NCI-H446 treated with DMSO at 0.1 percent for 48 hours (cell line): ENCODE results near the gene TTC21A.
A peak's percentile ranks its signal among the peaks of the same experiment; 100 is the strongest.
"Not testable (repeated sequence)": the region's sequence is repeated elsewhere in the genome, so short reads cannot be mapped to it uniquely, and the experiment has no call there.

ENCODE experiments used
- DNase-seq: peaks from one replicate; lab custom pipeline; 2025; lab: John Stamatoyannopoulos, UW

Gene TTC21A, protein sequence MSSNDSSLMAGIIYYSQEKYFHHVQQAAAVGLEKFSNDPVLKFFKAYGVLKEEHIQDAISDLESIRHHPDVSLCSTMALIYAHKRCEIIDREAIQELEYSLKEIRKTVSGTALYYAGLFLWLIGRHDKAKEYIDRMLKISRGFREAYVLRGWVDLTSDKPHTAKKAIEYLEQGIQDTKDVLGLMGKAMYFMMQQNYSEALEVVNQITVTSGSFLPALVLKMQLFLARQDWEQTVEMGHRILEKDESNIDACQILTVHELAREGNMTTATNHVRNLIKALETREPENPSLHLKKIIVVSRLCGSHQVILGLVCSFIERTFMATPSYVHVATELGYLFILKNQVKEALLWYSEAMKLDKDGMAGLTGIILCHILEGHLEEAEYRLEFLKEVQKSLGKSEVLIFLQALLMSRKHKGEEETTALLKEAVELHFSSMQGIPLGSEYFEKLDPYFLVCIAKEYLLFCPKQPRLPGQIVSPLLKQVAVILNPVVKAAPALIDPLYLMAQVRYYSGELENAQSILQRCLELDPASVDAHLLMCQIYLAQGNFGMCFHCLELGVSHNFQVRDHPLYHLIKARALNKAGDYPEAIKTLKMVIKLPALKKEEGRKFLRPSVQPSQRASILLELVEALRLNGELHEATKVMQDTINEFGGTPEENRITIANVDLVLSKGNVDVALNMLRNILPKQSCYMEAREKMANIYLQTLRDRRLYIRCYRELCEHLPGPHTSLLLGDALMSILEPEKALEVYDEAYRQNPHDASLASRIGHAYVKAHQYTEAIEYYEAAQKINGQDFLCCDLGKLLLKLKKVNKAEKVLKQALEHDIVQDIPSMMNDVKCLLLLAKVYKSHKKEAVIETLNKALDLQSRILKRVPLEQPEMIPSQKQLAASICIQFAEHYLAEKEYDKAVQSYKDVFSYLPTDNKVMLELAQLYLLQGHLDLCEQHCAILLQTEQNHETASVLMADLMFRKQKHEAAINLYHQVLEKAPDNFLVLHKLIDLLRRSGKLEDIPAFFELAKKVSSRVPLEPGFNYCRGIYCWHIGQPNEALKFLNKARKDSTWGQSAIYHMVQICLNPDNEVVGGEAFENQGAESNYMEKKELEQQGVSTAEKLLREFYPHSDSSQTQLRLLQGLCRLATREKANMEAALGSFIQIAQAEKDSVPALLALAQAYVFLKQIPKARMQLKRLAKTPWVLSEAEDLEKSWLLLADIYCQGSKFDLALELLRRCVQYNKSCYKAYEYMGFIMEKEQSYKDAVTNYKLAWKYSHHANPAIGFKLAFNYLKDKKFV (N-terminal part only)

GRCh38 chr3:39107388-39108199, at the start of gene TTC21A, which contains the start of gene GORASP1:
TTC21A (plus strand) TSS chr3:39107680; CDS start chr3:39107838, 158 bp downstream.
GORASP1 (minus strand) TSS chr3:39107627; CDS start chr3:39107541, 86 bp downstream.
- DNase-seq = peak; percentile 35

DNA sequence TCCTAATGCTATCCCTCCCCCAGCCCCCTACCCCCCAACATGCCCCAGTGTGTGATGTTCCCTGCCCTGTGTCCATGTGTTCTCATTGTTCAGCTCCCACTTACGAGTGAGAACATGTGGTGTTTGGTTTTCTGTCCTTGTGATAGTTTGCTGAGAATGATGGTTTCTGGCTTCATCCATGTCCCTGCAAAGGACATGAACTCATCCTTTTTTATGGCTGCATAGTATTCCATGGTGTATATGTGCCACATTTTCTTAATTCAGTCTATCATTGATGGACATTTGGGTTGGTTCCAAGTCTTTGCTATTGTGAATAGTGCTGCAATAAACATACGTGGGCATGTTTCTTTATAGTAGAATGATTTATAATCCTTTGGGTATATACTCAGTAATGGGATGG, 46.3 kb upstream of the TTC21A start:
- DNase-seq = not testable (repeated sequence)

- DNase-seq = no peak
Measured at GRCh38 chr3:39062180-39062579, 45.3 kb upstream of the TTC21A start.

GRCh38 chr3:39063143-39063542, 44.3 kb upstream of the TTC21A start:
- DNase-seq = no peak

- DNase-seq = no peak
Measured at GRCh38 chr3:39064646-39065045, 42.8 kb upstream of the TTC21A start.

- DNase-seq = no peak
Measured at GRCh38 chr3:39065197-39065596, 42.3 kb upstream of the TTC21A start.

DNA sequence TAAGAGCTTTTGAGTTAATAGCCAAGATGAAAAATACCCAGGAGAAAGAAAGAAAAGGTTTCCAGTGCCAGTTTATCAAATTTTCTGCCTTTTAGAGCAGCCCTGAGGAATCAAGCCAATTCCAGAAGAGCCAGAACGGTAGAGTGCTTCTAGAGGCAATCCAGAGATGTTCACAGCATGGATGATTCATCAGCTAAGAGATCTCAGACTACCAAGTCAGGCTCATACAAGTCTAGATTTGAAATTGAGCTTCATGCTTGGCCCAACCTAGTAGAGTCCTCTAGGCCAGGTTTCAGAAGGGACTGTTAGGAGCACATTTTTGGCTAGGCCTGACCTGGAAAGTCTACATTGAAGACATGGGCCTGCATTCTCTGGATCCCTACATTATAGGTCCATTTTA, 40.2 kb upstream of the TTC21A start:
- no peak for DNase-seq

DNA sequence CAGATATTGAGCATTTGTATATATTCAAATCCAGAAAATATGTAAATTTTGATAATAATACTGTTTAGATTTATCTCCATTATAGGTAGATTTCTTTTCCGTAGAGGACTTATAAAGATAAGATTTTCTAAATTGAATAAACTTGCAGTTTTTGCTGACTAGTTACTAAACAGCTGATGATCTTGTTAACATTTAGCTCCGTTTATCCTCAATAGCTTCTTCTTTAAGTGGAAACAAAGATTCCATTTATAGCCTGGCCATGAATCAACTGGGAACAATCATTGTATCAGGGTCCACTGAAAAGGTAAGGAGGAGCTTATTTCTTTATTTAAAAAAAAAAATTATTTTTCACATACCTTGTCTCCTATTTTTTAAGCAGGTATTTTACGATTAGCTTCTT, 38.9 kb upstream of the TTC21A start:
- DNase-seq = no peak

DNA sequence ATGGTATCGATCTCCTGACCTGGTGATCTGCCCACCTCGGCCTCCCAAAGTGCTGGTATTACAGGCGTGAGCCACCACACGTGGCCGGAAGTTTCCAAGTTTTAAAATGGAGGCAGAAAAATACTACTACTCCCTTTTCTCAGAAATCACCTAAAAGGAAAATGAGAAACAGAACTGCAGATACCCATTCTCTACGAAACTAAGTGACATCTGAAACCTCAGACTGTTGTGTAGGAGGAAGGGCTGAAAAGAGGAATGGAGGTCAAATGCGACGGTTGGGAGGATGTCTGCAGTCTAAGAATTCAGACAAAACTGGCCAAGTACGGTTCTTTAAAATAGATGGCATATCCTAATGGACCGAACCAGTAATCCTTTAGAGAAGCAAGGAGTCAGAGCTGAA, 31.6 kb upstream of the TTC21A start:
- no peak for DNase-seq

- no peak for DNase-seq
Measured at GRCh38 chr3:39079530-39079929, 27.9 kb upstream of the TTC21A start.

DNA sequence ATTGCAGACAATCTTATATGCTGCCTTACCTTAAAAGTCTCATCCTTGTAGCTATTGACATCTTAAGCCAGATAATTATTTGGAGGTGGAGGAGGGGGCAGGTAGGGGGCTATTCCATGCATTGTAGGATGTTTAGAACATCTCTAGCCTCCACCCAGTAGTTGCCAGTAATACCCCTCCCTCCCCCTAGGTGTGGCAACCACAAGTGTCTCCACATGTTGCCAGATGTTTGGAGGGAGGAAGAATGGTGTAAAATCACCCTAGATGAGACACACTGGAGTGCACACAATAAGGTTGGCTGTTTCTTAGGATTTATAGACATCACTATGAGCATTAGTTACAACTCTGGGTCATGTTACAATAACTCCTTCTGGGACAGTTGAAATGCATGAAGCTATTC, 27.5 kb upstream of the TTC21A start:
- no peak for DNase-seq

DNA sequence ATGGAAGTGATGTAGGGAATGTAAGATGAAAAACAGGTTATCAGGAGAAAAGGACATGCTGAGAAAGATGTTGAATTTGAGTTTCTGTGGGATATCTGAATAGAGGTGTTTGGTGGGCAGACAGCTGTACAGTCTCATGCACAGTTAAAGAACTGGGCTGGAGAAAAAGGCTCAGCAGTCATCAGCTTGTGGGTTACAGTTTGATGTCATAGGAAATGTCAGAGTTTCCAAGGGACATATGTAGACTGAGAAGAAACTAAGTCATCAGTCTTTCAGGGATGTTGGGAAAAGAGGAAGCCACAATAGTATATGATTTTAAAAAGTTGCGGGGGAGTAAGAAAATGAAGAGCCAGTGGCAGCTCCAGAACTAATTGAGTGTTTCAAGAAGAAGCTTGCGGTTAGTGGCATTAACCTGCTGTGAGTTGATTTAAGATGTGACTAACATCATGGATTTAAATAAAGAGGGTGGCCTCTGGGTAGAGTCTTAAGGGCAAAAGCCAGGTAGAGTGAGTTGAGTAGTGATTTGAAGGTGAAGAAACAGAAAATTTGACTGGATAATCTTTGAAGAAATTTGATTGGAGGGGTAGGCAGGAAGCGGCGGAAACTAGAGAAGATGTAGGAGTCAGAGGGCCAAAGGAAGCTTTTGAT, 24.7 kb upstream of the TTC21A start:
- no peak for DNase-seq

- DNase-seq = no peak
Measured at GRCh38 chr3:39086144-39086543, 21.3 kb upstream of the TTC21A start.

DNA sequence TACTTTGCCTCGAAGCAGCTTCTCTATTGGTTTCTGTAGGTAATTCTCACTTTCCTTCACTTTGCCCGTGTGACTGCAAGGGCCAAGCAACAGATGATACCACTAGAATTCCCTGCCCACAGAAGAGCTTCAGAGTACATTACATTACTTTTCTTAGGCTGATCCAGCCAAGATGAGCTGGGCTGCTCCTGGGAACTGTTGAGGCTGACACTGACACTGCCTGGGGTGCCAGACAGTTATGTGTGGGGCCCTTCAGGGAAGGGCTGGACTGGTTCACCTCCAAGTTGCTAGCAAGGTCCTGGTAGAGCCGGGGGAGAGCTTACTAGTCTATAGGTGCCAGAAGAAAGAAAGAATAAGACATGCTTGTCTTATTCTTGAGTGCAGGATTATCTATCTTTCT, 19.0 kb upstream of the TTC21A start:
- no peak for DNase-seq

- DNase-seq = no peak
Measured at GRCh38 chr3:39088889-39089288, 18.6 kb upstream of the TTC21A start.

GRCh38 chr3:39090922-39091321, 16.6 kb upstream of the TTC21A start:
- no peak for DNase-seq

- no peak for DNase-seq
Measured at GRCh38 chr3:39094851-39095677, 12.4 kb upstream of the TTC21A start.

DNA sequence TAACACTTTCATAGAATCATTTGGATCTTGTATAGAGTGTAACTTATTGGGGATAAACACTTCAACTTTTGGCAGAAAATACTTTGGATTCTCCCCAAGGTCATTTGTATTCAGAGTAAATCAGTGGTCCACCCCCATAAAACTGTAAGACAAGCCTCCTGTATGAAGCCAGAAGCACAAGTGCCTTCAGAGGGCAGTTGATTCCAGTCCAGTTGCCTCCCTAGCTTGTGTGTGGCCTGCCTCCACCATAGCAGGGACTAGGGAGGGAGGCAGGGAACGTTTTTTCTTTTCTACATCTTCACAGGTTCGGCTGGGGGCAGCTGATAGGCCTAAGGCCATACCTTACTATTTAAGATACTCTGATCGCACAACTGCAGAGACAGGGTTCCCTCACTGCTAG, 11.7 kb upstream of the TTC21A start:
- DNase-seq = no peak

GRCh38 chr3:39096775-39097174, 10.7 kb upstream of the TTC21A start:
- DNase-seq = no peak
